SKM-1 treated with dmso at 0.1 percent for 144 hours (cell line): ENCODE results near the gene FAU.
A peak's percentile ranks its signal among the peaks of the same experiment; 100 is the strongest.
"Not testable (repeated sequence)": the region's sequence is repeated elsewhere in the genome, so short reads cannot be mapped to it uniquely, and the experiment has no call there.

Source experiments
- DNase-seq: peaks from one replicate; lab custom pipeline; 2025; ENCODE audit not compliant: unreplicated experiment; lab: John Stamatoyannopoulos, UW

FAU gene

GRCh38 chr11:65121865-65122696, at the start of gene FAU, which contains the start of gene MRPL49:
Gene FAU (minus strand): TSS chr11:65122134. CDS start chr11:65121813, 321 bp downstream.
Gene MRPL49 (plus strand): TSS chr11:65122321. CDS start chr11:65122347, 26 bp downstream.
- DNase-seq = peak; percentile 97

GRCh38 chr11:65170058-65170534, 48.2 kb upstream of the FAU start, which contains the start of gene SPDYC:
Gene SPDYC (plus strand): TSS chr11:65170233. CDS start chr11:65171358, 1,125 bp downstream.
- DNase-seq = no peak

GRCh38 chr11:65169164-65169641, 47.3 kb upstream of the FAU start:
- DNase-seq = no peak

GRCh38 chr11:65167656-65168055, 45.7 kb upstream of the FAU start:
- DNase-seq = no peak

GRCh38 chr11:65166893-65167292, 45.0 kb upstream of the FAU start:
- no peak for DNase-seq

GRCh38 chr11:65165410-65166317, 43.7 kb upstream of the FAU start:
- no peak for DNase-seq

GRCh38 chr11:65163684-65164083, 41.8 kb upstream of the FAU start:
- no peak for DNase-seq

- no peak for DNase-seq
Observed at GRCh38 chr11:65160643-65161042, 38.7 kb upstream of the FAU start.

- DNase-seq = no peak
Observed at GRCh38 chr11:65159012-65159411, 37.1 kb upstream of the FAU start.

- no peak for DNase-seq
Observed at GRCh38 chr11:65157336-65157735, 35.4 kb upstream of the FAU start.

- no peak for DNase-seq
Observed at GRCh38 chr11:65156926-65157325, 35.0 kb upstream of the FAU start.

GRCh38 chr11:65156256-65156655, 34.3 kb upstream of the FAU start:
- DNase-seq = no peak

- no peak for DNase-seq
Observed at GRCh38 chr11:65152122-65152521, 30.2 kb upstream of the FAU start.

GRCh38 chr11:65151331-65151899, 29.5 kb upstream of the FAU start:
- no peak for DNase-seq

- DNase-seq = peak; percentile 87
Observed at GRCh38 chr11:65150509-65151299, 28.8 kb upstream of the FAU start.

- DNase-seq = not testable (repeated sequence)
Observed at GRCh38 chr11:65150131-65150508, 28.2 kb upstream of the FAU start.

- no peak for DNase-seq
Observed at GRCh38 chr11:65148657-65149056, 26.7 kb upstream of the FAU start.

GRCh38 chr11:65147352-65148075, 25.6 kb upstream of the FAU start:
- no peak for DNase-seq

- no peak for DNase-seq
Observed at GRCh38 chr11:65141896-65142494, 20.1 kb upstream of the FAU start.
